NT2/D1 (cell line): Measurements from ENCODE around the gene FCRL6.

Source experiments
- DNase-seq: peaks from one replicate; pipeline ENCODE4 v3.0.0-alpha.2; 2011; ENCODE audit warnings: low read depth, low spot score
- H3K27me3 ChIP-seq: 2 replicates; pipeline ENCODE4 v1.6.0; 2011; ENCODE audit warnings: mild to moderate bottlenecking; ENCODE audit not compliant: insufficient read length, insufficient read depth
- H3K36me3 ChIP-seq: 2 replicates; pipeline ENCODE4 v1.6.1; 2011; ENCODE audit warnings: mild to moderate bottlenecking, low read length, mixed read lengths; ENCODE audit not compliant: insufficient read depth, insufficient read length
- H3K4me1 ChIP-seq: 2 replicates; pipeline ENCODE4 v1.5.1; 2011; ENCODE audit not compliant: insufficient read depth, insufficient read length
- H3K4me3 ChIP-seq: 2 replicates; pipeline ENCODE4 v1.5.1; 2011; ENCODE audit warnings: low read depth; ENCODE audit not compliant: insufficient read length
- H3K9ac ChIP-seq: 2 replicates; pipeline ENCODE4 v1.6.0; 2011; ENCODE audit warnings: low read depth; ENCODE audit not compliant: insufficient read length
- H3K9me3 ChIP-seq: 2 replicates; pipeline ENCODE4 v1.5.1; 2011; ENCODE audit warnings: mild to moderate bottlenecking, low read length; ENCODE audit not compliant: insufficient read depth
- SUZ12 ChIP-seq: IDR thresholded peaks from 2 replicates; pipeline ENCODE4 v1.6.1; 2011; ENCODE audit not compliant: insufficient read length, insufficient read depth; ENCODE audit errors: extremely low read depth
- YY1 ChIP-seq: IDR thresholded peaks from 2 replicates; pipeline ENCODE4 v1.6.1; 2011; ENCODE audit not compliant: insufficient read length, insufficient read depth
- ZNF274 ChIP-seq: IDR thresholded peaks from 2 replicates; pipeline ENCODE4 v1.6.1; 2011; ENCODE audit warnings: mild to moderate bottlenecking, low read depth, low read length

Gene FCRL6

DNA sequence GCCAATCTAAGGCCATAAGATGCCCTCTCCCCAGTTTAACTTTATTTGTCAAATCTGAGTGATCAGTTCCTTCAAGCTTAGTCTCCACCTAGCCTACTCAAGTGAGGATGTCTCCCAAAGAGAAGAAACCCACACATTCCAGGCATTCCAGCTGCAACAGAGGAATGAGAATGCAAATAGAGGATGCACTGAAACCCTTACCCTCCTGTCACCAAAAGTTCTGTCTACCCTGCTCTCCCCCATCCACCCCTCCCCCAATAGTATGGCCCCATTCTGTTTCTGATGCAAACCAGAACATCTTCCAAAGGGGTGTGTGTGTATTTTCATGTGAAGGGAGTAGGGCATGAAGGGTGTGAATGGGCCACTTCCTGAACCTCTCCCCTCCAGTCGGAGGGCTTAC, 18.4 kb upstream of the FCRL6 start:
- peaks cover 15% of the 10 kb centered on the region for H3K36me3 ChIP-seq
- peak; percentile 76 for DNase-seq
- H3K9ac ChIP-seq = no peak overlapping the region
- H3K27me3 ChIP-seq = no peaks in the 10 kb centered on the region
- TF ChIP-seq YY1 = no peak
- TF ChIP-seq SUZ12 = no peak
- TF ChIP-seq ZNF274 = no peak
- H3K4me3 ChIP-seq = no peak overlapping the region
- H3K4me1 ChIP-seq = peaks cover 5% of the 10 kb centered on the region
- peaks cover 31% of the 10 kb centered on the region for H3K9me3 ChIP-seq

DNA sequence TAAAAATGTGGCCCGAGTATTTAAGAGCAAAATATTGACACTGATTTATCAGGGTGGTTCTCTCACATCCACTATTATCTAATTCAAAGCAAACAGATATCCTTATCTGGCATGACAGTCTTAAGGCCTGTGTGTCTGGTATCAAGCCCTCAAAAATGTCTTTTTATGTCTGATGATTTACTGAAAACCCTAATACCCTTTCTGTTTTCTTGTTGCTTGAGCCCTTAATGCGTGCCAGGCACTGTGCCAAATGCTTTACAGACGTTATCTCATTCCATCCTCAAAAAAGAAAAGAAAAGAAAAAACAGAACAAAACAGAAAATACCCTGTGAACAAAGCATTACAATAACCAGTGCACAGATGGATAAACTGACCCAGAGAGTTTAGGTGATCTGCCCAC, 15.7 kb upstream of the FCRL6 start:
- TF ChIP-seq YY1 = no peak
- no peak for TF ChIP-seq ZNF274
- TF ChIP-seq SUZ12 = no peak
- H3K4me3 ChIP-seq = no peak overlapping the region
- no peak overlapping the region for H3K9ac ChIP-seq
- H3K9me3 ChIP-seq = peaks cover 31% of the 10 kb centered on the region
- peaks cover 15% of the 10 kb centered on the region for H3K36me3 ChIP-seq
- H3K27me3 ChIP-seq = no peaks in the 10 kb centered on the region
- peaks cover 5% of the 10 kb centered on the region for H3K4me1 ChIP-seq
- no peak for DNase-seq

DNA sequence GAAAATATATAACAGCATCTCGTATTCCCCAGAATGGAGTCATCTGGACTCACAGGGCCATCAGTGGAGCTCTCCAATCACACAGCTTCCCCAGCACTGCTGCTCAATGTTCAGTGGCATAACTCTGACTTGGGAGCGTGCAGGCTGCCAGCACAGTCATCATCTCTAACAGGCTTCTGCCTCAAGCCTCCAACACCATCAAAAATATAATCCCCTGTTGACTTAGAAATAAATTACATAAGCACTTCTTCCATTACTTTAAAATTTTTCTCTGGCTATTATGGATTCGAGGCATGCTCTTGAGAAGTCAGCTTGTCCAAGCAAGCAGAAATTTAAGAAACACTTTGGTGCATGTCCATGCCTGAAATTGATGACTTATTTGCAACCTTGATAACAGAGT, 15.2 kb upstream of the FCRL6 start:
- Histone ChIP-seq H3K9ac (no peak overlapping the region), H3K36me3 (peaks cover 12% of the 10 kb centered on the region), H3K27me3 (no peaks in the 10 kb centered on the region), H3K4me3 (no peak overlapping the region), H3K9me3 (peaks cover 28% of the 10 kb centered on the region), H3K4me1 (peaks cover 5% of the 10 kb centered on the region)
- TF ChIP-seq ZNF274 = no peak
- TF ChIP-seq YY1 = no peak
- TF ChIP-seq SUZ12 = no peak
- DNase-seq = no peak

DNA sequence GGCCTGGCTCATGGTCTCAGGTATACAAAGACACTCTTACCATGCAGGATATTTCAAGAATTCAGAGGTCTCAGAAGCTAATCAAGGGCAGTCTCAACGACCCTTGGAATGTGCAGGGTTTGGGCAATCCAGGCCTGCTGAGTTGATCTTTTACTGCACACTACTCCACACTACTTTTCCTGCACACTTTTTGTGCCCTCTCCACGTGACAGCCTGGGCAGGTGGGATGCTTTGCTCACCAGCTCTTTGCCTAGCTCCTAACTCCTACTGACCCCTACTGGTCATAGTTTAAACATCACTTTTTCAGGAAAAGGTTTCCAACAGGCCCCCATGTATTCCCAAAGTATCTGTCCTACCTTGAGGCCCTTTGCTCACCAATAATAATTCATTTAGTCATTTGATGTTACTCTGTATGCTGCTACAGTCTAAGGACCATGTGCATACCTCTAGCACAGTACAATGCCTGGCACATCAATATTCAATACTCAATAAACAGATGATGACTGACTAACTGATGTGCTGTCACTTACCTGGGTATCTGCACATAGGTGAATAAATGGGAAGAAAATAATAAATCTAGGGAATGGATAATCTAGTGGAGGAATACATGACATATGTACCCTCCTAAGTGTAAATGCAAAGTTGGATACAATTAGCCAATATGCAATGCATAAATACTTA, 11.8 kb upstream of the FCRL6 start:
- Histone ChIP-seq H3K27me3 (no peaks in the 10 kb centered on the region), H3K4me1 (no peaks in the 10 kb centered on the region), H3K9me3 (no peaks in the 10 kb centered on the region), H3K9ac (no peak overlapping the region), H3K4me3 (no peak overlapping the region), H3K36me3 (no peaks in the 10 kb centered on the region)
- DNase-seq = peak; percentile 50
- TF ChIP-seq ZNF274 (no peak), YY1 (no peak), SUZ12 (no peak)

DNA sequence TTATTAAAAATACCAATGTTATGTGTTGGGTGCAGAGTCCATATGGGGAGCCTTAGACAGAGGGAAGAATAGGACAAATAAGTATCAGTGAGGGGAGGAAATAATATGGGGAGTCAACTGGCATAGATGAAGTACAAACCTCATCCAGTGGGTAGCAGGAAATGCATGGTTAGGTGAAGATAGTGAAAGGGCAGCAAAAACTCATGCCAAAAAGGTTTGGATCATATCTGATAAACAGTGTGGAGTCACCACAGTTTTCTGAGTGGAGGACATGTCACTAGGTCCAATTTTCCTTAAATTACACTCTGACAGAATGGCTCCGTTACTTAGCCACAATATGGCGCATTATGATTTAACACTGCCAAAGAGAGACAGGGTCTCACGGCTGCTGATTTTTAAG, 11.1 kb upstream of the FCRL6 start:
- no peak for DNase-seq
- H3K4me1 ChIP-seq = no peaks in the 10 kb centered on the region
- no peaks in the 10 kb centered on the region for H3K9me3 ChIP-seq
- no peak overlapping the region for H3K4me3 ChIP-seq
- H3K36me3 ChIP-seq = no peaks in the 10 kb centered on the region
- no peaks in the 10 kb centered on the region for H3K27me3 ChIP-seq
- no peak overlapping the region for H3K9ac ChIP-seq
- TF ChIP-seq SUZ12 (no peak), ZNF274 (no peak), YY1 (no peak)

DNA sequence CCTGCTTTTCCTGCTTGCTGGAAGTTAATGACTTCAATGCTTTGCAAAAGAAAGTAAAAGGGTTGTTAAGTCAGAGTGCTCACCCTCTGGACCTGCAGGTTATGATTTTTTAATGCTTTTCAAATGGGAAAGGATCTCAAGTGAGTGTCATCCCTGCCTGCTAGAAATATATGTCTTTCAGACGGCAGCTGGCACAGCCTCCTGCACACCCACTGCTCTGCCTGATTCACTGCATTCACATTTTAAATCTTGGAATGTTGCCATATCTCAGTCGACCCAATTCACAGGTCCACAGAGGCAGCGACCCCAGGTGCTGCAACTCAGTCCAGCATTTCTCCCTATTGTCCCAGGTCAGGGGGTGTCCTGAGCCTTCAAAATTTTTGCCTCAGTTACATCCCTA, 10.7 kb upstream of the FCRL6 start:
- H3K9ac ChIP-seq = no peak overlapping the region
- H3K4me3 ChIP-seq = no peak overlapping the region
- H3K36me3 ChIP-seq = no peaks in the 10 kb centered on the region
- H3K4me1 ChIP-seq = no peaks in the 10 kb centered on the region
- TF ChIP-seq SUZ12 (no peak), ZNF274 (no peak), YY1 (no peak)
- H3K27me3 ChIP-seq = no peaks in the 10 kb centered on the region
- no peaks in the 10 kb centered on the region for H3K9me3 ChIP-seq
- DNase-seq = no peak

DNA sequence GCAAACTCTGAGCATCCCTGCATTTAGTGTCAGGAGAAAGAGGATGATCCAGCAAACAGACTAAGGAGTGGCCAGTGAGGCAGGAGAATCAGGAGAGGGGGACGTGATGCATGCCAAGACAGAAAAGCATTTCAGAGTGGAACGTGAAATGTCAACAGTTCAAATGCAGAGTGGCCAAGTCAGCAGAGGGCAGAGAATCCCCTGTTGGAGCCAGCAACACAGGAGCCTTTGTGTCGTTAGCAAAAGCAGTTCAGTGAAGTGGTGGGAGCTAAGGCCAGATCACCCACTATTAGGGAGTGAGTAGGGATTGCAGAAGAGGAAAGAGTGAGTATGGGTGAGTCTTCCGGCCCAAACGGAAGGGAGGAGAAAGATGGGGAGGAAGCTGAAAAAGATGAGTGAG, 6.6 kb upstream of the FCRL6 start:
- Histone ChIP-seq H3K36me3 (no peaks in the 10 kb centered on the region), H3K9me3 (no peaks in the 10 kb centered on the region), H3K4me1 (no peaks in the 10 kb centered on the region), H3K9ac (no peak overlapping the region), H3K27me3 (no peaks in the 10 kb centered on the region), H3K4me3 (no peak overlapping the region)
- DNase-seq = no peak
- TF ChIP-seq ZNF274 (no peak), YY1 (no peak), SUZ12 (no peak)
